Right cardiac atrium (tissue), 5 donors: ENCODE measurements around the gene PWWP2A. TPM values are rescaled to one million over a fixed set of nuclear protein-coding genes. Genes with fewer than 3 reads are reported as not detected.
"Not testable (repeated sequence)": the region's sequence is repeated elsewhere in the genome, so short reads cannot be mapped to it uniquely, and the experiment has no call there.

Source experiments
- ATAC-seq, 2 donors: fragments of 200-7000 bp; cut with Tn5 transposase; one replicate each; pipeline versions ENCODE4 v1.8.0 to v1.9.1; 2020; ENCODE audit warnings: moderate library complexity in 2 of 2, mild to moderate bottlenecking in 1 of 2
- DNase-seq, 3 donors: peaks; one replicate each; pipeline ENCODE4 v3.0.0-alpha.2; 2020
- H3K27ac ChIP-seq: one replicate; pipeline ENCODE4 v1.5.1; 2013; ENCODE audit warnings: mild to moderate bottlenecking, low read length, control low read depth, moderate library complexity
- H3K27me3 ChIP-seq: one replicate; pipeline ENCODE4 v1.6.1; 2013; ENCODE audit not compliant: control insufficient read depth, insufficient read depth
- H3K4me1 ChIP-seq: one replicate; pipeline ENCODE4 v1.6.1; 2013; ENCODE audit warnings: low read length; ENCODE audit not compliant: control insufficient read depth, insufficient read depth
- H3K4me3 ChIP-seq: one replicate; pipeline ENCODE4 v1.5.1; 2013; ENCODE audit warnings: low read length, control low read depth
- H3K9me3 ChIP-seq: one replicate; pipeline ENCODE4 v1.6.1; 2013; ENCODE audit warnings: low read length; ENCODE audit not compliant: control insufficient read depth
- WGBS: extraction: QIAGEN DNeasy Blood & Tissue Kit; methylation state at CpG from one replicate; pipeline ENCODE4 v1.1.7; 2013; 5-methylcytosine and 5-hydroxymethylcytosine counted together
- intact Hi-C, 4 donors: fragments of 100-400 bp; cut with DNase I; formaldehyde crosslinking; loops; one replicate each; pipeline versions ENCODE4 v1.11.0 to v1.14.0; 2022 to 2023
- long read RNA-seq, 4 donors: library from polyadenylated mRNA; unstranded; transcript quantifications; one replicate each; pipeline ENCODE4 v2.0.0, GENCODE V29; 2020 to 2021
- polyA plus RNA-seq: library from polyadenylated mRNA; stranded (reverse); fragments of 200-250 nt; gene quantifications from one replicate; pipeline ENCODE4 v1.2.3, GENCODE V29; 2013
- total RNA-seq, 4 donors: library from RNA; stranded (reverse); fragmentation: NEBNext Ultra II Directional; extraction: Animal tissue kit (Norgen Biotek cat#: 25700); gene quantifications; one replicate each; pipeline ENCODE4 v1.2.1, GENCODE V29; 2021
- donor health status: healthy with polysubstance abuse.
- donor health status: DM: no; HTN: yes; CAD: no.
- donor health status: DM: no; HTN: no; CAD: no.
- donor health status: DM: no; HTN: yes; CAD: no; lungs with severe emphysema.
- donor health status: DM: yes; HTN: yes; CAD: no.

The PWWP2A gene
- total RNA-seq (10 to 100 TPM; 11.6 to 18.2 (median 14.4) TPM), polyA plus RNA-seq (4.5 TPM)
- long read RNA-seq, donor 1, transcript PWWP2A-201 (2 exons, 3,346 nt): major isoform, 13 of 29 reads
- long read RNA-seq, donor 1, partial matches to known transcripts: 0 of 29 reads
- long read RNA-seq, donor 1, other reads (novel, unspliced or antisense): 10 of 29 reads
- long read RNA-seq, donor 2, partial matches to known transcripts: 0 of 10 reads
- long read RNA-seq, donor 2, other reads (novel, unspliced or antisense): 2 of 10 reads
- long read RNA-seq, donor 3, partial matches to known transcripts: 1 of 12 reads
- long read RNA-seq, donor 3, other reads (novel, unspliced or antisense): 3 of 12 reads
- long read RNA-seq, donor 4, partial matches to known transcripts: 0 of 10 reads
- long read RNA-seq, donor 4, other reads (novel, unspliced or antisense): 3 of 10 reads

GRCh38 chr5:160119142-160119904 is at the start of gene PWWP2A:
Gene PWWP2A (minus strand): TSS chr5:160119450. CDS start chr5:160119388, 62 bp downstream.
- intact Hi-C loops: loop anchor here in 2 of 4 donors (5.0 to 10.0 kb wide), 2 partner anchors 78 to 95 kb away; no protein-coding TSS in a partner anchor
- under 1% methylated on average over 55 of the region's 55 CpGs for WGBS
- peak within 1 kb of the TSS; percentile 68 for H3K4me3 ChIP-seq
- DNase-seq (peak; percentile 99), ATAC-seq (peak; percentile 98)
- peak within 1 kb of the TSS; percentile 88 for H3K27ac ChIP-seq
- H3K9me3 ChIP-seq: no peaks in the 10 kb centered on the region
- no peaks in the 10 kb centered on the region for H3K27me3 ChIP-seq
- H3K4me1 ChIP-seq: no peaks in the 10 kb centered on the region

GRCh38 chr5:160167624-160168165 is 48.4 kb upstream of the PWWP2A start:
- intact Hi-C loops: no loop called here
- H3K27ac ChIP-seq: no peak overlapping the region
- WGBS: 90% methylated on average over 3 of the region's 3 CpGs
- H3K9me3 ChIP-seq: no peaks in the 10 kb centered on the region
- ATAC-seq (no peak), DNase-seq (no peak)
- no peaks in the 10 kb centered on the region for H3K27me3 ChIP-seq
- no peak overlapping the region for H3K4me3 ChIP-seq
- H3K4me1 ChIP-seq: peaks cover 15% of the 10 kb centered on the region

DNA sequence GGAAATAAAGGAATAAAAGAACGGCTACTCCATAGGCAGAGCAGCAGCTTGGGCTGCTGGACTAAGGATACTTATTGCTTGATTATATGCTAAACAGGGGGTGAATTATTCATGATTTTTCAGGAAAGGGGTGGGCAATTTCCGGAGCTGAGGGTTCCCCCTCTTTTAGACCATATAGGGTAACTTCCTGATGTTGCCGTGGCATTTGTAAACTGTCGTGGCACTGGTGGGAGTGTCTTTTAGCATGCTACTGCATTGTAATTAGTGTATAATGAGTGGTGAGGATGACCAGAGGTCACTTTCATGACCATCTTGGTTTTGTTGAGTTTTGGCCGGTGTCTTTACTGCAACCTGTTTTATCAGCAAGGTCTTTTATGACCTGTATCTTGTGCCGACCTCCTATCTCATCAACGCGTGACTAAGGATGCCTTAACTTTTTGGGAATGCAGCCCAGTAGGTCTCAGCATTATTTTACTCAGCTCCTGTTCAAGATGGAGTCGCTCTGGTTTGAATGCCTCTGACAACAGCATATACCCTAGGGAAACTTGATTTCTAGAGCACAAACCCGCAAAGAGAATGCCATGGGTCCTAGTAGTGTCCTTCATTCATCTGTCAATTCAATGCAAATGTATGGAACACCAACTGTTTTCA is 47.8 kb upstream of the PWWP2A start:
- Histone ChIP-seq H3K4me1 (peaks cover 15% of the 10 kb centered on the region), H3K4me3 (no peak overlapping the region), H3K27ac (no peak overlapping the region), H3K27me3 (no peaks in the 10 kb centered on the region), H3K9me3 (no peaks in the 10 kb centered on the region)
- intact Hi-C loops: no loop called here
- DNase-seq (no peak), ATAC-seq (no peak)
- WGBS: 49% methylated on average over 10 of the region's 10 CpGs

- ATAC-seq (no peak), DNase-seq (no peak)
- 54% methylated on average over 5 of the region's 5 CpGs for WGBS
- no peak overlapping the region for H3K27ac ChIP-seq
- H3K4me1 ChIP-seq: peaks cover 15% of the 10 kb centered on the region
- H3K27me3 ChIP-seq: no peaks in the 10 kb centered on the region
- intact Hi-C loops: no loop called here
- no peak overlapping the region for H3K4me3 ChIP-seq
- no peaks in the 10 kb centered on the region for H3K9me3 ChIP-seq
These were observed 47.1 kb upstream of the PWWP2A start for GRCh38 chr5:160166069-160166972.

DNA sequence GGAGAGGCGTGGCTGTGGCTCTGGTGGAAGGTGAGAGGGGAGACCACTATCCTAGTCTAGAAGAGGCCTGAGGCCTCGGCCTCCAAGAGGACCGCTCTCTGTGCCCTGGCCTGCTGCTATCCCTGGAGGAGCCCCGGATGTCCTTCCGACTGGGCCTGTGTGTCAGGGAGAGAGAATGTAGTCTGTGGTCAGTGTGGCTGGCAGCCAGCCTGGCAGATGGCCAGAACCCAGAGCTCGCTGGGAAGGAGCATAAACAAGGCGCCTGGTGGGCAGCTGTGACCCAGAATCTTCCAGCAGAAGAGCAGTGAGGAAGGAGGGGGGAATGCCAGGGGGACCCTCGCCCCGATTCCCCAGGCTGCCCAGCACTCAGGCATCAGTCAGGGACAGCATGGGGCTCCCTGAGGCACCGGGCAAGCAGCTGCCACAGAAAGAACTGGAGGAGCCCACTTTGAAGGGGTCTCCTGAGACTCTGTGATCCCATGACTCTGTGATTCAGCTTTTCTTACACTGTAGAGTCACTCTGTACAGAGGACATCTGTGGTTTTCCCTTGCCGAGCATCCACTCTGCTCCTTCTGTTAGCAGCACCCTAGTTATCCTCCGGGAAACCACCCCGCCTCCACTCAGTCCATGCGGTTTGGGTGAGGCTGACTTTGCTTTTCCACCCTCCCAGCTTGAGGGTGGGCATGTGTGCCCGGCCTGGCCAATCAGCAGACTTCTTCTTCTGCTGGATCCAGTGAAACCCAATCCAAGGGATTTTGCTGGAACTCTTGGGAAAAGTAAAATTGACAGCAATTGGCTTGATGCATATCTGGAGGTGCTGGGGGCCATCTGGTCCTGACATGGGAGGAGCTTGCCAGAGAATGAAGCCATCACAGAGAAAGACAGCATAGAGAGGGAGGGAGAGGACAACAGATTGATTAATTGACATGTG is 46.2 kb upstream of the PWWP2A start:
- 17% methylated on average over 15 of the region's 15 CpGs for WGBS
- ATAC-seq (peak; percentile 91 to 93), DNase-seq (peak; percentile 92 to 96 (median 95))
- peak overlapping the region; percentile 76 for H3K27ac ChIP-seq
- no peak overlapping the region for H3K4me3 ChIP-seq
- no peaks in the 10 kb centered on the region for H3K9me3 ChIP-seq
- H3K27me3 ChIP-seq: no peaks in the 10 kb centered on the region
- intact Hi-C loops: no loop called here
- H3K4me1 ChIP-seq: peaks cover 15% of the 10 kb centered on the region

- intact Hi-C loops: no loop called here
- Histone ChIP-seq H3K4me1 (peaks cover 12% of the 10 kb centered on the region), H3K27me3 (no peaks in the 10 kb centered on the region), H3K9me3 (no peaks in the 10 kb centered on the region), H3K4me3 (no peak overlapping the region), H3K27ac (no peak overlapping the region)
- 95% methylated on average over 7 of the region's 7 CpGs for WGBS
- ATAC-seq (no peak), DNase-seq (no peak)
These were observed 43.7 kb upstream of the PWWP2A start for GRCh38 chr5:160162910-160163309.

- H3K9me3 ChIP-seq: no peaks in the 10 kb centered on the region
- H3K4me3 ChIP-seq: no peak overlapping the region
- DNase-seq (no peak), ATAC-seq (no peak)
- H3K27ac ChIP-seq: no peak overlapping the region
- no peaks in the 10 kb centered on the region for H3K27me3 ChIP-seq
- WGBS: 82% methylated on average over 6 of the region's 6 CpGs
- intact Hi-C loops: no loop called here
- H3K4me1 ChIP-seq: peaks cover 9% of the 10 kb centered on the region
These were observed 42.4 kb upstream of the PWWP2A start for GRCh38 chr5:160161626-160162025.

DNA sequence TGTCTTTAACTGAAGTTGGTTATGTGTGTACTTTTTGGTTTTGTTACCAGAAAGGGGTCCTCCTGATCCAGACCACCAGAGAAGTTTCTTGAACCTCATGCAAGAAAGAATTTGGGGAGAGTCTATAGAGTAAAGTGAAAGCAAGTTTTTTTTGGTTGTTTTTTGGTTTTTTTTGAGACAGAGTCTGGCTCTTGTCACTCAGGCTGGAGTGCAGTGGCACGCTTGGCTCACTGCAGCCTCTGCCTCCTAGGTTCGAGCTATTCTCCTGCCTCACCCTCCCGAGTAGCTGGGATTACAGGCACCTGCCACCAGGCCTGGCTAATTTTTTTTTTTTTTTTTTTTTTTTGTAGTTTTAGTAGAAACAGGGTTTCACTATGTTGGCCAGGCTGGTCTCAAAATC is 41.6 kb upstream of the PWWP2A start:
- intact Hi-C loops, H3K4me1 ChIP-seq, H3K9me3 ChIP-seq, H3K4me3 ChIP-seq, H3K27ac ChIP-seq, DNase-seq, H3K27me3 ChIP-seq, ATAC-seq: not testable (repeated sequence)
- WGBS: 82% methylated on average over 3 of the region's 3 CpGs

- ATAC-seq (no peak), DNase-seq (no peak)
- no peaks in the 10 kb centered on the region for H3K27me3 ChIP-seq
- H3K27ac ChIP-seq: no peak overlapping the region
- intact Hi-C loops: no loop called here
- H3K4me3 ChIP-seq: no peak overlapping the region
- WGBS: 69% methylated on average over 19 of the region's 19 CpGs
- H3K4me1 ChIP-seq: peaks cover 8% of the 10 kb centered on the region
- H3K9me3 ChIP-seq: no peaks in the 10 kb centered on the region
These were observed 40.9 kb upstream of the PWWP2A start for GRCh38 chr5:160159991-160160792.
